ENCODE measurements around the gene SULT1E1.

DNA sequence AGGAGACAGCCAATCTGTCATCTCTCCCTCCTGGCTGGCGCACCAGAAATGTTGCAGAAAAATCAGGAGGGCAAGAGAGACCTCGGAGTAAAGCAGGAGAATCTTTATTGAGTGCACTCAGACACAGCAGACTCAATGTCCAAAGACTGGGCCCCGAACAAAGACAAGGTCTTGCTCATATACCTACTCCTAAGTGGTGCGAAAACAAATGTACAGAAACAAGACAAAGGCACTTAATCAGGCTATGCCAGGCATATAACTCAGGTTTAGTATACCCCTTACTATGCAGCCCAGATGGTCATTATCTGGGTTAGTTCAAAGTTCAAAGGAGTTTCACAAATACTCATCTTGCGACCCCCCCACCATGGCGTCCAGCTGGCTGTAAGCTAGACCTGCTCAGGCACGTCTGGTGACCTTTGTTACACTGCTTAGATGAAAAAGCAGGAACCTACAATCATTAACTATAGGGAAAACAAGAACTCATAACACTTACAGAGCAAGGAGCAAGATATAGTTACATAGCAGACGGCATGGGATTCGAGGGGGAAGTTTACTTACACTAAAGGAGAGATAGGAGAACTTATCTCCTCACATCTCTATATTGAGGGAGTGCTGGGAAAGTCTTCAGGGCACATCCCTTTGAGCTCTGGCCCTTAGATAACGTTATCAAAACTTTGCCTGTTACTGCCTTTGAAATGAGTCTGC lies 27.5 kb downstream of the SULT1E1 start:
- TF ChIP-seq, protein P1, sequence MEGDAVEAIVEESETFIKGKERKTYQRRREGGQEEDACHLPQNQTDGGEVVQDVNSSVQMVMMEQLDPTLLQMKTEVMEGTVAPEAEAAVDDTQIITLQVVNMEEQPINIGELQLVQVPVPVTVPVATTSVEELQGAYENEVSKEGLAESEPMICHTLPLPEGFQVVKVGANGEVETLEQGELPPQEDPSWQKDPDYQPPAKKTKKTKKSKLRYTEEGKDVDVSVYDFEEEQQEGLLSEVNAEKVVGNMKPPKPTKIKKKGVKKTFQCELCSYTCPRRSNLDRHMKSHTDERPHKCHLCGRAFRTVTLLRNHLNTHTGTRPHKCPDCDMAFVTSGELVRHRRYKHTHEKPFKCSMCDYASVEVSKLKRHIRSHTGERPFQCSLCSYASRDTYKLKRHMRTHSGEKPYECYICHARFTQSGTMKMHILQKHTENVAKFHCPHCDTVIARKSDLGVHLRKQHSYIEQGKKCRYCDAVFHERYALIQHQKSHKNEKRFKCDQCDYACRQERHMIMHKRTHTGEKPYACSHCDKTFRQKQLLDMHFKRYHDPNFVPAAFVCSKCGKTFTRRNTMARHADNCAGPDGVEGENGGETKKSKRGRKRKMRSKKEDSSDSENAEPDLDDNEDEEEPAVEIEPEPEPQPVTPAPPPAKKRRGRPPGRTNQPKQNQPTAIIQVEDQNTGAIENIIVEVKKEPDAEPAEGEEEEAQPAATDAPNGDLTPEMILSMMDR (IDR thresholded peaks at IDR 0.05) = no peak
- TF ChIP-seq, protein P2, sequence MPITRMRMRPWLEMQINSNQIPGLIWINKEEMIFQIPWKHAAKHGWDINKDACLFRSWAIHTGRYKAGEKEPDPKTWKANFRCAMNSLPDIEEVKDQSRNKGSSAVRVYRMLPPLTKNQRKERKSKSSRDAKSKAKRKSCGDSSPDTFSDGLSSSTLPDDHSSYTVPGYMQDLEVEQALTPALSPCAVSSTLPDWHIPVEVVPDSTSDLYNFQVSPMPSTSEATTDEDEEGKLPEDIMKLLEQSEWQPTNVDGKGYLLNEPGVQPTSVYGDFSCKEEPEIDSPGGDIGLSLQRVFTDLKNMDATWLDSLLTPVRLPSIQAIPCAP (CRISPR knock-in tag; IDR thresholded peaks at IDR 0.05) = no peak
- TF ChIP-seq, protein P3, sequence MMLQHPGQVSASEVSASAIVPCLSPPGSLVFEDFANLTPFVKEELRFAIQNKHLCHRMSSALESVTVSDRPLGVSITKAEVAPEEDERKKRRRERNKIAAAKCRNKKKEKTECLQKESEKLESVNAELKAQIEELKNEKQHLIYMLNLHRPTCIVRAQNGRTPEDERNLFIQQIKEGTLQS (CRISPR knock-in tag; conservative IDR thresholded peaks at IDR 0.05) = no peak
- TF ChIP-seq CREB1 (CRISPR knock-in tag; IDR thresholded peaks at IDR 0.05) (no peak), ESRRA (CRISPR knock-in tag; IDR thresholded peaks at IDR 0.05; ENCODE audit: borderline replicate concordance) (no peak), CBFB (CRISPR knock-in tag; IDR thresholded peaks at IDR 0.05; ENCODE audit: low read depth) (no peak), FOXK1 (CRISPR knock-in tag; IDR thresholded peaks at IDR 0.05) (no peak), ETV6 (CRISPR knock-in tag; IDR thresholded peaks at IDR 0.05) (no peak), ZNF416 (CRISPR knock-in tag; IDR thresholded peaks at IDR 0.05) (no peak)
